Type B pancreatic cell (in vitro differentiated cells): ENCODE results near the gene ITPKB. TPM values are rescaled to one million over a fixed set of nuclear protein-coding genes. Genes with fewer than 3 reads are reported as not detected.

Experiments
- DNase-seq: peaks from one replicate; pipeline ENCODE4 v3.0.0; 2021; ENCODE audit warnings: mixed read lengths; ENCODE audit not compliant: unreplicated experiment; ENCODE audit errors: extremely low spot score
- H3K27ac Mint-ChIP-seq: 2 replicates; pipeline ENCODE4 v1.8.0; 2021; ENCODE audit warnings: mild to moderate bottlenecking, mixed read lengths
- H3K27me3 Mint-ChIP-seq: 2 replicates; pipeline ENCODE4 v1.8.0; 2021; ENCODE audit warnings: mixed read lengths
- H3K36me3 Mint-ChIP-seq: 2 replicates; pipeline ENCODE4 v1.8.0; 2021; ENCODE audit warnings: mixed read lengths
- H3K4me1 Mint-ChIP-seq: one replicate; pipeline ENCODE4 v1.8.0; 2021; ENCODE audit warnings: mixed read lengths; ENCODE audit not compliant: unreplicated experiment
- H3K4me3 Mint-ChIP-seq: 2 replicates; pipeline ENCODE4 v1.8.0; 2021; ENCODE audit warnings: mild to moderate bottlenecking, mixed read lengths
- H3K9me3 Mint-ChIP-seq: 2 replicates; pipeline ENCODE4 v1.8.0; 2021; ENCODE audit warnings: mixed read lengths
- CTCF ChIP-seq: fragments of 200-600 bp; sonication (generic); conservative IDR thresholded peaks from 2 replicates; pipeline ENCODE4 v1.5.0; 2021; ENCODE audit warnings: antibody characterized with exemption, mild to moderate bottlenecking
- total RNA-seq: library from RNA; stranded (reverse); gene quantifications from 2 replicates; pipeline ENCODE4 v1.2.1, GENCODE V29; 2021; ENCODE audit warnings: low replicate concordance

Gene ITPKB
- total RNA-seq, 1 donor from 2014 or later = 31.4 TPM

- H3K27ac Mint-ChIP-seq = no peak overlapping the region
- TF ChIP-seq CTCF = no peak
- no peak for DNase-seq
- H3K4me3 Mint-ChIP-seq = no peak overlapping the region
- H3K9me3 Mint-ChIP-seq = no peaks in the 10 kb centered on the region
- peaks cover 7% of the 10 kb centered on the region for H3K36me3 Mint-ChIP-seq
- H3K4me1 Mint-ChIP-seq = peaks cover 68% of the 10 kb centered on the region
- H3K27me3 Mint-ChIP-seq = no peaks in the 10 kb centered on the region
Observed at GRCh38 chr1:226668173-226668560, 70.9 kb downstream of the ITPKB start.

GRCh38 chr1:226666692-226667091, 72.4 kb downstream of the ITPKB start:
- Mint-ChIP-seq H3K27ac (peak overlapping the region; percentile 9), H3K27me3 (no peaks in the 10 kb centered on the region), H3K4me3 (no peak overlapping the region), H3K9me3 (no peaks in the 10 kb centered on the region), H3K36me3 (peaks cover 4% of the 10 kb centered on the region), H3K4me1 (peaks cover 72% of the 10 kb centered on the region)
- DNase-seq = no peak
- TF ChIP-seq CTCF = no peak

GRCh38 chr1:226666164-226666506, 72.9 kb downstream of the ITPKB start:
- Mint-ChIP-seq H3K4me1 (peaks cover 71% of the 10 kb centered on the region), H3K27ac (no peak overlapping the region), H3K4me3 (no peak overlapping the region), H3K27me3 (no peaks in the 10 kb centered on the region), H3K36me3 (no peaks in the 10 kb centered on the region), H3K9me3 (no peaks in the 10 kb centered on the region)
- no peak for DNase-seq
- no peak for TF ChIP-seq CTCF

- Mint-ChIP-seq H3K9me3 (no peaks in the 10 kb centered on the region), H3K27ac (peak overlapping the region; percentile 96), H3K27me3 (no peaks in the 10 kb centered on the region), H3K36me3 (no peaks in the 10 kb centered on the region), H3K4me1 (peaks cover 71% of the 10 kb centered on the region), H3K4me3 (no peak overlapping the region)
- no peak for DNase-seq
- no peak for TF ChIP-seq CTCF
Observed at GRCh38 chr1:226665505-226666163, 73.4 kb downstream of the ITPKB start.

- H3K4me3 Mint-ChIP-seq = no peak overlapping the region
- no peak for TF ChIP-seq CTCF
- peaks cover 74% of the 10 kb centered on the region for H3K4me1 Mint-ChIP-seq
- no peaks in the 10 kb centered on the region for H3K9me3 Mint-ChIP-seq
- H3K27ac Mint-ChIP-seq = peak overlapping the region; percentile 96
- H3K27me3 Mint-ChIP-seq = no peaks in the 10 kb centered on the region
- H3K36me3 Mint-ChIP-seq = no peaks in the 10 kb centered on the region
- DNase-seq = no peak
Observed at GRCh38 chr1:226664413-226665101, 74.5 kb downstream of the ITPKB start.
